SK-N-SH (cell line): ENCODE measurements around the gene ETS1. TPM values are rescaled to one million over a fixed set of nuclear protein-coding genes. Genes with fewer than 3 reads are reported as not detected.

Source experiments
- CTCF ChIA-PET: fragments of 300-600, 350-600 bp; formaldehyde crosslinking; extraction: SDS; loops from one replicate; lab custom pipeline; 2021; lab: Yijun Ruan, JAX
- POLR2A ChIA-PET: fragments of 350-600 bp; sonication (Branson Sonifier 250); formaldehyde crosslinking; extraction: SDS; loops from one replicate; lab custom pipeline; 2020; ENCODE audit warnings: antibody characterized with exemption, inconsistent platforms; lab: Yijun Ruan, JAX
- DNase-seq: peaks from one replicate; pipeline ENCODE4 v3.0.0; 2012
- H2AFZ ChIP-seq: fragments of 200-600 bp; sonication (generic); 2 replicates; pipeline ENCODE4 v1.8.1; 2016; ENCODE audit warnings: antibody characterized with exemption, mild to moderate bottlenecking, low read depth
- H3F3A ChIP-seq: fragments of 200-600 bp; sonication (generic); replicated peaks from 2 replicates; pipeline ENCODE3; 2016; ENCODE audit warnings: antibody characterized with exemption, mild to moderate bottlenecking; ENCODE audit not compliant: insufficient read depth
- H3K27ac ChIP-seq, 2 experiments: fragments of 200-500 bp in 1 of 2; fragments of 200-600 bp in 1 of 2; sonication (Bioruptor generic) in 1 of 2; sonication (generic), shearing (Covaris generic) in 1 of 2; 2 replicates each; pipeline versions ENCODE4 v1.5.1 to v1.6.1; 2014 to 2016; ENCODE audit warnings: low read depth in 2 of 2, inconsistent platforms in 1 of 2, low read length in 1 of 2, mild to moderate bottlenecking in 1 of 2, mixed read lengths in 1 of 2
- H3K27me3 ChIP-seq: fragments of 200-600 bp; sonication (generic), shearing (Covaris generic); 2 replicates; pipeline ENCODE4 v1.6.1; 2016; ENCODE audit warnings: mixed run types; ENCODE audit not compliant: insufficient read depth
- H3K36me3 ChIP-seq, 2 experiments: fragments of 200-500 bp in 1 of 2; fragments of 200-600 bp in 1 of 2; sonication (Bioruptor generic) in 1 of 2; sonication (generic) in 1 of 2; replicated peaks in 1 of 2; 2 replicates each; pipeline versions ENCODE3 to v1.5.1; 2014 to 2016; ENCODE audit warnings: low read length in 1 of 2, mild to moderate bottlenecking in 1 of 2; ENCODE audit not compliant: insufficient read depth in 2 of 2, control insufficient read depth in 1 of 2
- H3K4me1 ChIP-seq, 2 experiments: fragments of 200-500 bp in 1 of 2; fragments of 200-600 bp in 1 of 2; sonication (Bioruptor generic) in 1 of 2; sonication (generic), shearing (Covaris generic) in 1 of 2; 2 replicates each; pipeline versions ENCODE4 v1.5.1 to v1.6.1; 2014 to 2016; ENCODE audit warnings: low read depth in 1 of 2, low read length in 1 of 2, mixed run types in 1 of 2; ENCODE audit not compliant: insufficient read depth in 2 of 2, control insufficient read depth in 1 of 2
- H3K4me2 ChIP-seq: fragments of 200-600 bp; sonication (generic), shearing (Covaris generic); 2 replicates; pipeline ENCODE4 v1.6.1; 2017; ENCODE audit warnings: mixed run types
- H3K4me3 ChIP-seq, 2 experiments: fragments of 200-500 bp in 1 of 2; fragments of 200-600 bp in 1 of 2; sonication (Bioruptor generic) in 1 of 2; sonication (generic), shearing (Covaris generic) in 1 of 2; 2 replicates each; pipeline versions ENCODE4 v1.5.1 to v1.8.1; 2014 to 2016; ENCODE audit warnings: low read depth in 2 of 2, inconsistent platforms in 1 of 2, low read length in 1 of 2, mild to moderate bottlenecking in 1 of 2, mixed read lengths in 1 of 2, moderate library complexity in 1 of 2
- H3K79me2 ChIP-seq: fragments of 200-600 bp; sonication (generic); 2 replicates; pipeline ENCODE4 v1.8.1; 2017; ENCODE audit warnings: mild to moderate bottlenecking; ENCODE audit not compliant: insufficient read depth
- H3K9ac ChIP-seq: fragments of 200-600 bp; sonication (generic); 2 replicates; pipeline ENCODE4 v1.6.1; 2017; ENCODE audit warnings: mixed run types
- H3K9me2 ChIP-seq: fragments of 200-600 bp; sonication (generic); 2 replicates; pipeline ENCODE4 v1.6.1; 2017; ENCODE audit warnings: mixed run types
- H3K9me3 ChIP-seq: fragments of 200-600 bp; sonication (generic); 2 replicates; pipeline ENCODE4 v1.6.1; 2017; ENCODE audit warnings: mixed run types, mild to moderate bottlenecking, moderate library complexity
- H4K20me1 ChIP-seq: fragments of 200-600 bp; sonication (generic); 2 replicates; pipeline ENCODE4 v1.6.1; 2017; ENCODE audit warnings: mild to moderate bottlenecking, mixed run types; ENCODE audit not compliant: insufficient read depth
- CHD2 ChIP-seq: fragments of 150-350 bp; IDR thresholded peaks from 2 replicates; pipeline ENCODE4 v1.6.1; 2018; ENCODE audit warnings: low read length; ENCODE audit not compliant: partially characterized antibody
- ELF1 ChIP-seq: IDR thresholded peaks from 2 replicates; pipeline ENCODE4 v1.4.0; 2012
- EP300 ChIP-seq, 2 experiments: IDR thresholded peaks; 2 replicates each; pipeline versions ENCODE4 v1.4.0 to v1.6.1; 2012; ENCODE audit warnings: borderline replicate concordance in 1 of 2, low read depth in 1 of 2, low read length in 1 of 2
- FOSL2 ChIP-seq: IDR thresholded peaks from 2 replicates; pipeline ENCODE4 v1.4.0; 2012; ENCODE audit warnings: low read depth, mild to moderate bottlenecking, moderate library complexity, borderline replicate concordance
- FOXJ3 ChIP-seq: sonication (generic); formaldehyde crosslinking; IDR thresholded peaks from 2 replicates; pipeline ENCODE4 v1.5.1; 2020; ENCODE audit warnings: mild to moderate bottlenecking, missing genetic modification reagents
- FOXM1 ChIP-seq: IDR thresholded peaks from 2 replicates; pipeline ENCODE4 v1.4.0; 2012; ENCODE audit warnings: low read depth, mild to moderate bottlenecking
- GABPA ChIP-seq: IDR thresholded peaks from 2 replicates; pipeline ENCODE4 v1.4.0; 2012; ENCODE audit warnings: low read depth, mild to moderate bottlenecking
- GATA2 ChIP-seq: sonication (generic); formaldehyde crosslinking; IDR thresholded peaks from 2 replicates; pipeline ENCODE4 v1.5.0; 2020; ENCODE audit warnings: mild to moderate bottlenecking, missing genetic modification reagents
- MEF2A ChIP-seq: IDR thresholded peaks from 2 replicates; pipeline ENCODE4 v1.4.0; 2012; ENCODE audit warnings: low read depth, borderline replicate concordance
- MXI1 ChIP-seq: IDR thresholded peaks from 2 replicates; pipeline ENCODE4 v1.6.1; 2012; ENCODE audit warnings: mild to moderate bottlenecking, low read depth, low read length, improper control_type of control experiment
- RAD21 ChIP-seq: IDR thresholded peaks from 2 replicates; pipeline ENCODE4 v1.6.1; 2012; ENCODE audit warnings: mild to moderate bottlenecking, low read length
- RFX5 ChIP-seq: IDR thresholded peaks from 2 replicates; pipeline ENCODE4 v1.6.1; 2012; ENCODE audit warnings: mild to moderate bottlenecking, improper control_type of control experiment, low read length
- SIN3A ChIP-seq: IDR thresholded peaks from 2 replicates; pipeline ENCODE4 v1.6.1; 2012; ENCODE audit warnings: low read depth, mild to moderate bottlenecking, low read length, moderate library complexity, borderline replicate concordance
- SMC3 ChIP-seq: IDR thresholded peaks from 2 replicates; pipeline ENCODE4 v1.6.1; 2012; ENCODE audit warnings: low read depth, low read length, improper control_type of control experiment
- TEAD4 ChIP-seq: IDR thresholded peaks from 2 replicates; pipeline ENCODE4 v1.4.0; 2012; ENCODE audit warnings: mild to moderate bottlenecking, borderline replicate concordance; ENCODE audit not compliant: insufficient read depth
- YY1 ChIP-seq: IDR thresholded peaks from 2 replicates; pipeline ENCODE4 v1.4.0; 2012; ENCODE audit warnings: low read depth, mild to moderate bottlenecking
- WGBS: methylation state at CpG from one replicate; pipeline ENCODE4 v1.1.6; 2017; ENCODE audit warnings: low lambda C conversion rate; 5-methylcytosine and 5-hydroxymethylcytosine counted together
- polyA plus RNA-seq, 3 experiments: library from polyadenylated mRNA; depleted of rRNA; stranded (reverse); fragments of >200 nt; gene quantifications; 2 replicates each; pipeline ENCODE4 v1.2.3, GENCODE V29; 2012
- TF ChIP-seq, protein P1 (sequence below): fragments of 200-600 bp; sonication (generic); IDR thresholded peaks from 2 replicates; pipeline ENCODE4 v1.6.1; 2017; ENCODE audit warnings: antibody characterized with exemption, mild to moderate bottlenecking, moderate library complexity
- TF ChIP-seq, protein P2 (sequence below): IDR thresholded peaks from 2 replicates; pipeline ENCODE4 v1.4.0; 2012; ENCODE audit warnings: low read depth, borderline replicate concordance
- TF ChIP-seq, protein P3 (sequence below): IDR thresholded peaks from 2 replicates; pipeline ENCODE4; 2012
- TF ChIP-seq, protein P4 (sequence below): IDR thresholded peaks from 2 replicates; pipeline ENCODE4 v1.6.1; 2012; ENCODE audit warnings: mild to moderate bottlenecking, low read depth, low read length, moderate library complexity
- TF ChIP-seq, protein P5 (sequence below): fragments of 150-350 bp; IDR thresholded peaks from 2 replicates; pipeline ENCODE4 v1.6.1; 2016; ENCODE audit warnings: mild to moderate bottlenecking, low read depth, low read length

The ETS1 gene
- polyA plus RNA-seq, 1 of the 3 experiments (the other 2 are of a cell fraction), result 14.5 TPM

DNA sequence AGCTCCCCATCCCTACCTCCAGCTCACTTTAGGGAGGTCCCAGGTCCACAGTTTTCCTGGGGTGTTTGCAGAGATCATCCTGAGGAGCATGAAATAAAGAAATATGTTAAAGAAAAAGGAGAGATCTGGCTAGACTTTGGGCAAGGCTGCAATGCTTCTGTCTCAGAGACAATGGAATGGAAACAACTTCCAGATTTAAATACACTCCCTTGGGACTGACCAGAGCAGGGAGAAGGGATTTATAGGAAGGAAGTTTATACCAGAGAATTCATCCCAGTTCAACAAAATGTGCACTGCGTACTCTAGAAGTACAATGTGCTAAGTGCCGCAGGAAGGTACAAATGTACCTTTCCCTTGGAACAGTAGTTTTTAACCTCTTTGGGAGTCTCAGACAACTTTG, 40.4 kb downstream of the ETS1 start (continued):
- no peak for TF ChIP-seq RAD21
- TF ChIP-seq, protein P1, sequence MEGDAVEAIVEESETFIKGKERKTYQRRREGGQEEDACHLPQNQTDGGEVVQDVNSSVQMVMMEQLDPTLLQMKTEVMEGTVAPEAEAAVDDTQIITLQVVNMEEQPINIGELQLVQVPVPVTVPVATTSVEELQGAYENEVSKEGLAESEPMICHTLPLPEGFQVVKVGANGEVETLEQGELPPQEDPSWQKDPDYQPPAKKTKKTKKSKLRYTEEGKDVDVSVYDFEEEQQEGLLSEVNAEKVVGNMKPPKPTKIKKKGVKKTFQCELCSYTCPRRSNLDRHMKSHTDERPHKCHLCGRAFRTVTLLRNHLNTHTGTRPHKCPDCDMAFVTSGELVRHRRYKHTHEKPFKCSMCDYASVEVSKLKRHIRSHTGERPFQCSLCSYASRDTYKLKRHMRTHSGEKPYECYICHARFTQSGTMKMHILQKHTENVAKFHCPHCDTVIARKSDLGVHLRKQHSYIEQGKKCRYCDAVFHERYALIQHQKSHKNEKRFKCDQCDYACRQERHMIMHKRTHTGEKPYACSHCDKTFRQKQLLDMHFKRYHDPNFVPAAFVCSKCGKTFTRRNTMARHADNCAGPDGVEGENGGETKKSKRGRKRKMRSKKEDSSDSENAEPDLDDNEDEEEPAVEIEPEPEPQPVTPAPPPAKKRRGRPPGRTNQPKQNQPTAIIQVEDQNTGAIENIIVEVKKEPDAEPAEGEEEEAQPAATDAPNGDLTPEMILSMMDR, result no peak
- no peak for TF ChIP-seq EP300 (IDR thresholded peaks at IDR 0.05; ENCODE audit: borderline replicate concordance in 1 of 2, low read depth in 1 of 2, low read length in 1 of 2)
- TF ChIP-seq FOXJ3, result no peak
- no peak for TF ChIP-seq GATA2
- TF ChIP-seq, all 33 proteins: peak for 0

DNA sequence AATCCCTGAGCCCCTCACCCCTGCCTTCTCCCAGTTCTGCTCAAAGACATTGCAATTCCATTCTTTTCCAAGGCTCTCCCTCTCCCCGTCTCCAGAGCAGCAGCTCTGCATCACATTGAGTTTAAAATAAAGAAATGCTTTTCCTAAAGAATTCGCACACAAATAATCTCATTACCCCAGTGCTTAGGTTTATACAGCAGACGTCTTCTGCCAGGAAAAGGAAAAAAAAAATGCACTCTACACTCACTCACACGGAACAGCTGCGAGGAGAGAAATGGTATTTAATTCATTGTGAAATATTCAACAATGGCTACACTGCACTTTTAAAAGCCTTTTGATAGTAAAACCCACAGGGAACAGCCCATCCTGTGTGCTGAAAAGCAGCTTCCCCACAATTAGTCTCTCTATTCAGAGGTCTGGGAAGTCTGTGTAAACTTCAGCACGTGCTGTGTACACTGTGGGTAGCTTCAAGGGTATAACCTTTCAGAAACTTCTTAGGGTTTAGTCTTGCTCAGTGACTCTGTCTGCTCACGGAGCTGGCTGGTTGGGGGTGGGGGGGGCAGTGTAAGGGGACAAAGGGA, 42.8 kb downstream of the ETS1 start:
- Histone ChIP-seq H3K9me2 (no peaks in the 10 kb centered on the region), H3K27ac (no peak overlapping the region), H3K4me1 (no peaks in the 10 kb centered on the region; a peak in 1 of 4 replicates), H3K27me3 (no peaks in the 10 kb centered on the region), H3K9ac (no peak overlapping the region), H4K20me1 (no peaks in the 10 kb centered on the region), H2AFZ (0 out of 2 replicates have a peak overlapping the region, but pooled peaks have one; percentile 29), H3K36me3 (no peaks in the 10 kb centered on the region), H3K4me3 (no peak overlapping the region), H3K79me2 (no peaks in the 10 kb centered on the region), H3K9me3 (no peaks in the 10 kb centered on the region), H3K4me2 (no peak overlapping the region), H3F3A (no peaks in the 10 kb centered on the region)
- DNase-seq, result no peak
- POLR2A ChIA-PET, result interaction anchor here (1.2 kb wide), 1 partner anchor 72 kb away, joined by 3 read pairs; no protein-coding TSS in a partner anchor
- CTCF ChIA-PET, result interaction anchor here (0.7 to 2.7 kb wide), 4 partner anchors 9 to 372 kb away, joined by 4 to 8 read pairs (median 6); no protein-coding TSS in a partner anchor
- TF ChIP-seq RFX5 (no peak), MEF2A (no peak), SIN3A (no peak), FOXM1 (no peak), ELF1 (no peak), TEAD4 (no peak), CHD2 (no peak), MXI1 (no peak), SMC3 (no peak), GABPA (no peak), FOSL2 (no peak), YY1 (no peak), EP300 (IDR thresholded peaks at IDR 0.05; ENCODE audit: borderline replicate concordance in 1 of 2, low read depth in 1 of 2, low read length in 1 of 2) (no peak), FOXJ3 (no peak)
- TF ChIP-seq, protein P2, sequence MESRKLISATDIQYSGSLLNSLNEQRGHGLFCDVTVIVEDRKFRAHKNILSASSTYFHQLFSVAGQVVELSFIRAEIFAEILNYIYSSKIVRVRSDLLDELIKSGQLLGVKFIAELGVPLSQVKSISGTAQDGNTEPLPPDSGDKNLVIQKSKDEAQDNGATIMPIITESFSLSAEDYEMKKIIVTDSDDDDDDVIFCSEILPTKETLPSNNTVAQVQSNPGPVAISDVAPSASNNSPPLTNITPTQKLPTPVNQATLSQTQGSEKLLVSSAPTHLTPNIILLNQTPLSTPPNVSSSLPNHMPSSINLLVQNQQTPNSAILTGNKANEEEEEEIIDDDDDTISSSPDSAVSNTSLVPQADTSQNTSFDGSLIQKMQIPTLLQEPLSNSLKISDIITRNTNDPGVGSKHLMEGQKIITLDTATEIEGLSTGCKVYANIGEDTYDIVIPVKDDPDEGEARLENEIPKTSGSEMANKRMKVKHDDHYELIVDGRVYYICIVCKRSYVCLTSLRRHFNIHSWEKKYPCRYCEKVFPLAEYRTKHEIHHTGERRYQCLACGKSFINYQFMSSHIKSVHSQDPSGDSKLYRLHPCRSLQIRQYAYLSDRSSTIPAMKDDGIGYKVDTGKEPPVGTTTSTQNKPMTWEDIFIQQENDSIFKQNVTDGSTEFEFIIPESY, result no peak
- TF ChIP-seq, protein P3, sequence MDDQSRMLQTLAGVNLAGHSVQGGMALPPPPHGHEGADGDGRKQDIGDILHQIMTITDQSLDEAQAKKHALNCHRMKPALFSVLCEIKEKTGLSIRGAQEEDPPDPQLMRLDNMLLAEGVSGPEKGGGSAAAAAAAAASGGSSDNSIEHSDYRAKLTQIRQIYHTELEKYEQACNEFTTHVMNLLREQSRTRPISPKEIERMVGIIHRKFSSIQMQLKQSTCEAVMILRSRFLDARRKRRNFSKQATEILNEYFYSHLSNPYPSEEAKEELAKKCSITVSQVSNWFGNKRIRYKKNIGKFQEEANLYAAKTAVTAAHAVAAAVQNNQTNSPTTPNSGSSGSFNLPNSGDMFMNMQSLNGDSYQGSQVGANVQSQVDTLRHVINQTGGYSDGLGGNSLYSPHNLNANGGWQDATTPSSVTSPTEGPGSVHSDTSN, result no peak
- TF ChIP-seq, protein P4, sequence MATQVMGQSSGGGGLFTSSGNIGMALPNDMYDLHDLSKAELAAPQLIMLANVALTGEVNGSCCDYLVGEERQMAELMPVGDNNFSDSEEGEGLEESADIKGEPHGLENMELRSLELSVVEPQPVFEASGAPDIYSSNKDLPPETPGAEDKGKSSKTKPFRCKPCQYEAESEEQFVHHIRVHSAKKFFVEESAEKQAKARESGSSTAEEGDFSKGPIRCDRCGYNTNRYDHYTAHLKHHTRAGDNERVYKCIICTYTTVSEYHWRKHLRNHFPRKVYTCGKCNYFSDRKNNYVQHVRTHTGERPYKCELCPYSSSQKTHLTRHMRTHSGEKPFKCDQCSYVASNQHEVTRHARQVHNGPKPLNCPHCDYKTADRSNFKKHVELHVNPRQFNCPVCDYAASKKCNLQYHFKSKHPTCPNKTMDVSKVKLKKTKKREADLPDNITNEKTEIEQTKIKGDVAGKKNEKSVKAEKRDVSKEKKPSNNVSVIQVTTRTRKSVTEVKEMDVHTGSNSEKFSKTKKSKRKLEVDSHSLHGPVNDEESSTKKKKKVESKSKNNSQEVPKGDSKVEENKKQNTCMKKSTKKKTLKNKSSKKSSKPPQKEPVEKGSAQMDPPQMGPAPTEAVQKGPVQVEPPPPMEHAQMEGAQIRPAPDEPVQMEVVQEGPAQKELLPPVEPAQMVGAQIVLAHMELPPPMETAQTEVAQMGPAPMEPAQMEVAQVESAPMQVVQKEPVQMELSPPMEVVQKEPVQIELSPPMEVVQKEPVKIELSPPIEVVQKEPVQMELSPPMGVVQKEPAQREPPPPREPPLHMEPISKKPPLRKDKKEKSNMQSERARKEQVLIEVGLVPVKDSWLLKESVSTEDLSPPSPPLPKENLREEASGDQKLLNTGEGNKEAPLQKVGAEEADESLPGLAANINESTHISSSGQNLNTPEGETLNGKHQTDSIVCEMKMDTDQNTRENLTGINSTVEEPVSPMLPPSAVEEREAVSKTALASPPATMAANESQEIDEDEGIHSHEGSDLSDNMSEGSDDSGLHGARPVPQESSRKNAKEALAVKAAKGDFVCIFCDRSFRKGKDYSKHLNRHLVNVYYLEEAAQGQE, result no peak
- TF ChIP-seq, protein P5, sequence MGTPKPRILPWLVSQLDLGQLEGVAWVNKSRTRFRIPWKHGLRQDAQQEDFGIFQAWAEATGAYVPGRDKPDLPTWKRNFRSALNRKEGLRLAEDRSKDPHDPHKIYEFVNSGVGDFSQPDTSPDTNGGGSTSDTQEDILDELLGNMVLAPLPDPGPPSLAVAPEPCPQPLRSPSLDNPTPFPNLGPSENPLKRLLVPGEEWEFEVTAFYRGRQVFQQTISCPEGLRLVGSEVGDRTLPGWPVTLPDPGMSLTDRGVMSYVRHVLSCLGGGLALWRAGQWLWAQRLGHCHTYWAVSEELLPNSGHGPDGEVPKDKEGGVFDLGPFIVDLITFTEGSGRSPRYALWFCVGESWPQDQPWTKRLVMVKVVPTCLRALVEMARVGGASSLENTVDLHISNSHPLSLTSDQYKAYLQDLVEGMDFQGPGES, result no peak
- WGBS, result 57% methylated on average over 7 of the region's 7 CpGs
